22Rv1 (cell line): Measurements from ENCODE around the gene CD44.

ENCODE experiments used
- ZFX ChIP-seq: fragments of 450-650 bp; IDR thresholded peaks from 2 replicates; pipeline ENCODE4 v1.6.1; 2017; ENCODE audit warnings: antibody characterized with exemption, borderline replicate concordance
- TF ChIP-seq, protein P1 (sequence below): fragments of 450-650 bp; IDR thresholded peaks from 2 replicates; pipeline ENCODE4 v1.5.1; 2017; ENCODE audit warnings: mild to moderate bottlenecking

DNA sequence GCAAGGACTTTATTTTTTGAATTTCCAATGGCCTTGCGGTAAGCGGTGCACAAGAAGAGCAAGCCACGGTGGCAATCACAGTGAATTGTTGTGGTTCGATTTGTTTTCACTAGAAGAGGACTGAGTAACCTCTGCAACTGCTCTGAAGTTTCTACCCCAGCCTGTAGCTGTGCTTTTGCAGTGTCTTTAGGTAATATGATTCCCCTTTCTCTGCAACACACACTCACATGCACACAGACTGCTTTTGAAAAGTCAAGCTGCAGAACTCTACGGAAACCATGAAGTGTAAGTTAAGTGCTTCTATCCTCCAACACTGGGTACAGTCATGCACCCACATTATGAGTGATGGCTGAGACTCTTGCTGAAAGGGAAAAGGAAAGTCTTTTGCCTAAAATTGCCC, 38.4 kb downstream of the CD44 start:
- TF ChIP-seq, protein P1, sequence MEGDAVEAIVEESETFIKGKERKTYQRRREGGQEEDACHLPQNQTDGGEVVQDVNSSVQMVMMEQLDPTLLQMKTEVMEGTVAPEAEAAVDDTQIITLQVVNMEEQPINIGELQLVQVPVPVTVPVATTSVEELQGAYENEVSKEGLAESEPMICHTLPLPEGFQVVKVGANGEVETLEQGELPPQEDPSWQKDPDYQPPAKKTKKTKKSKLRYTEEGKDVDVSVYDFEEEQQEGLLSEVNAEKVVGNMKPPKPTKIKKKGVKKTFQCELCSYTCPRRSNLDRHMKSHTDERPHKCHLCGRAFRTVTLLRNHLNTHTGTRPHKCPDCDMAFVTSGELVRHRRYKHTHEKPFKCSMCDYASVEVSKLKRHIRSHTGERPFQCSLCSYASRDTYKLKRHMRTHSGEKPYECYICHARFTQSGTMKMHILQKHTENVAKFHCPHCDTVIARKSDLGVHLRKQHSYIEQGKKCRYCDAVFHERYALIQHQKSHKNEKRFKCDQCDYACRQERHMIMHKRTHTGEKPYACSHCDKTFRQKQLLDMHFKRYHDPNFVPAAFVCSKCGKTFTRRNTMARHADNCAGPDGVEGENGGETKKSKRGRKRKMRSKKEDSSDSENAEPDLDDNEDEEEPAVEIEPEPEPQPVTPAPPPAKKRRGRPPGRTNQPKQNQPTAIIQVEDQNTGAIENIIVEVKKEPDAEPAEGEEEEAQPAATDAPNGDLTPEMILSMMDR: no peak
- no peak for TF ChIP-seq ZFX
